ENCODE results near the gene PHAX.
"Not testable (repeated sequence)": the region's sequence is repeated elsewhere in the genome, so short reads cannot be mapped to it uniquely, and the experiment has no call there.

PHAX gene

GRCh38 chr5:126656401-126657007 is 55.8 kb downstream of the PHAX start:
- peak; percentile 37 for DNase-seq (ENCODE audit: low spot score)

DNA sequence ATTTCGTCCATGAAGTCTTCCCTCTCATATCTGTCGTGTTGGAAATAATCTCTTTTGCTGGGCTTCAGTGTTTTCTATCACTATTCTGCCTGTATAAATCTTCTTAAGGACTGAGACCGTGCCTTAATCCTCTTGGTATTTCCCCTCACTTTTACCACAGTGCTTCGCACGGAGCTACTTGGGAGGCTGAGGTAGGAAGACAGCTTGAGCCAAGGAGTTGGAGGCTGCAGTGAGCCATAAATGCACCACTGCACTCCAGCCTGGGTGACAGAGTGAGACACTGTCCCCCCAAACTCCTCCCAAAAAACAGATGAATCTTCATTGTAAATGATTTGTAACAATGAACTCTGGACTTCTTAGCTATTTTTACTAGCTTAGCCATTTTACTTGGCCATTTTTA is 57.8 kb downstream of the PHAX start:
- no peak for DNase-seq (ENCODE audit: low spot score)

- DNase-seq (ENCODE audit: low spot score), result no peak
Measured at GRCh38 chr5:126659805-126660482, 59.2 kb downstream of the PHAX start.

DNA sequence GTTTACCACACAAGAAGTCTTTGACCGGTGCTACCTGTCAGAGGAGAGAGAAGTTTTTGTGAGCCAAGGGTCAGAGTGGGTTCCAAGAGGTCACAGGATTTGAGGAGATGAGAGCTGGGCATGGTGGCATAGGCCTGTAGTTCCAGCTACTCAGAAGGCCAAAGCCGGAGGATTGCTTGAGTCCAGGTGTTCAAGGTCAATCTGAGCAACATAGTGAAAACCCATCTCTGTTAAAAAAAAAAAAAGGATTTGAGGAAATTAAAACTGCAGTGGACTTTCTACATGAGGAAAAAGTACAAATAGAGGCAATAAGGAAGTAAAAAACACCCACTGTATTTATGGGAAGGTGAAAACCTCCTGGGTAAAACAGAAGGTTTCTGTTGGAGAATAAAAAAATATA is 63.8 kb downstream of the PHAX start:
- no peak for DNase-seq (ENCODE audit: low spot score)

- DNase-seq (ENCODE audit: low spot score), result not testable (repeated sequence)
Measured at GRCh38 chr5:126670109-126670508, 69.4 kb downstream of the PHAX start.

DNA sequence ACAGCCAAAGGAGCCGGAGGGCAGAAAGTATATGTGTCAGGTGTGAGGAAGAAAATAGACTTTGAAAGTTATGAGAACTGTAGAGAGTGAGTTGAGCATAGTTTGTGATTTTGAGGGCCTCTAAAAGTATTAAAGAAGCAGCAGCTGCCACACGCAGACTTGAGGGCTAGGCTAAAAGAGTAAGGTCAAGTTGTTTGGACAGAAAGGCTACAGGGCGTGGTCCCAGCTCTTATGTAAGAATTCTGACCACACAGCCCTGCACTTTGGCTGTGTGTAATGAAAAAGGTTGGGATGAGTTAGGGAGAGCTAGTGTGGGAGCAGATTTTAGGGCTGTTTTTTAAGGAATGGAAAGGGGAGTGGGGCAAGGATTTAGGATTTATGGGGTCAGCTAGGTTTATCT is 70.9 kb downstream of the PHAX start:
- not testable (repeated sequence) for DNase-seq (ENCODE audit: low spot score)

DNA sequence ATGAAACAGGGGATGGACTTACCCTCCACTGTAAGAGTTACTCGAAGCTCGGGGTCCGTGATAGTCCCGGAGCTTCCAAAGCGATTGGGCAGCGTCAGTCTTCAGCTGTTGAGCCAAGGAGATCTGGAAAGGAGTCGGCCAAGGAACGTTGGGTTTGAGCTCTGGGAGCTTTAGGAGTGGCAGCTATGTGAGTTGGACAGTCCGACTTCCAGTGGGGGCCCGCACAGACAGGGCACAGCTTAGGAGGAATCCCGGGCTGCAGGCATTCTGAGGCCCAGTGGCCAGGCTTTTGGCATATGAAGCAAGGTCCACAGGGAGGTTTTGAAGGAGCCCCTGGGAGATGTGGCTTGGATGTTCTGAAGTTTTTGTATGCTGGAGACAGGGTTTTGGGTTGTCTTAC is 72.7 kb downstream of the PHAX start:
- no peak for DNase-seq (ENCODE audit: low spot score)

DNA sequence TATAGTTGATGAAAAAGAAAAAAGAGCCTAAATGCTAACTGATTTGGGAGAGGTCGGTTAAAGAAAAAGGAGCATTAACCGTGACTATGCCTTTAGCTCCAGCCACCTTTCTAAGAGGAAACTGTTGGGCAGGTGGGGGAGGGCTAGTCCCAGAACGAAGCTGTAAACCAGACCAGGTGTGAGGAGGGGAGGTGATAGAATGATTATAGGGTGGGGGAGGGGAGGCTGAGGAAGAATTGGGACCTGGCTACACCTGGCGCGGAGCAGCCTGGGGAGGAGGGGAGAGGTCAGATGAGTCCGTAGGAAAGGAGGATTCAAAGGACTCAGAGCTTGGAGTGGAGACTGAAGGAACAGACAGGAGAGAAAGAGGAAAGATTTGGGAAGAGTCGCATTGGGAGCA is 73.4 kb downstream of the PHAX start:
- no peak for DNase-seq (ENCODE audit: low spot score)

DNA sequence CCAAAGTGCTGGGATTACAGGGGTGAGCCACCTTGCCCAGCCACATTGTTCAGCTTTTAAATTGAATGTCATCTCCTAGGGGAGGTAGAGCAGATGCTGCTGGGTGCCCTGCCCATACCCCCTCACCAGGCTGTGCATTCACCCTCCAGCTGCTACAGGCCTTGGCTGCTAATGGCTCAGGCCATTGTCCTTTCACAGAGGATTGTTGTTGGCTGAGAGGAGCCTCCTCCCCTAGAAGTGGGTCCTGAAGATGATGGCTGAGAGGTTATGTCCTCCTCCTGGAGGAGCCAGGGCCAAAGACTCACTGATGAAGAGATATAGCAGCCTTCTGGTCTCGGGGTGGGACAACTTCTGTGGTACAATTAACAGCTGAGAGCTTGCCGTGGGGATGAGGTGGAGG is 74.6 kb downstream of the PHAX start:
- DNase-seq (ENCODE audit: low spot score), result no peak

GRCh38 chr5:126676195-126676624 is 75.5 kb downstream of the PHAX start:
- DNase-seq (ENCODE audit: low spot score), result peak; percentile 47
